Mesendoderm (in vitro differentiated cells): ENCODE results near the gene TIMM17B.
A peak's percentile ranks its signal among the peaks of the same experiment; 100 is the strongest.

Experiments
- DNase-seq: peaks from one replicate; pipeline ENCODE4 v3.0.0; 2013
- H2AK5ac ChIP-seq: 2 replicates; pipeline ENCODE4 v1.6.1; 2013; ENCODE audit warnings: low read length, inconsistent platforms
- H2BK120ac ChIP-seq: 2 replicates; pipeline ENCODE4 v1.6.1; 2013; ENCODE audit warnings: low read depth, mild to moderate bottlenecking, low read length, moderate library complexity, mixed read lengths
- H2BK15ac ChIP-seq: replicated peaks from 2 replicates; pipeline ENCODE4 v1.6.1; 2013; ENCODE audit warnings: low read depth, mild to moderate bottlenecking, moderate library complexity
- H2BK5ac ChIP-seq: 2 replicates; pipeline ENCODE4 v1.6.1; 2013; ENCODE audit warnings: low read length, inconsistent platforms
- H3K18ac ChIP-seq: 2 replicates; pipeline ENCODE4 v1.6.1; 2013; ENCODE audit warnings: mild to moderate bottlenecking, low read length, mixed read lengths
- H3K23ac ChIP-seq: one replicate; pipeline ENCODE4 v1.6.1; 2013; ENCODE audit warnings: low read length
- H3K27ac ChIP-seq: 2 replicates; pipeline ENCODE4 v1.5.1; 2013; ENCODE audit warnings: low read depth, mild to moderate bottlenecking, inconsistent platforms, low read length, moderate library complexity
- H3K27me3 ChIP-seq: 2 replicates; pipeline ENCODE4 v1.6.1; 2013; ENCODE audit warnings: low read length, control low read depth, mild to moderate bottlenecking, inconsistent platforms; ENCODE audit not compliant: insufficient read depth, poor library complexity
- H3K36me3 ChIP-seq: 2 replicates; pipeline ENCODE4 v1.6.1; 2013; ENCODE audit warnings: low read length, inconsistent platforms; ENCODE audit not compliant: control insufficient read depth, insufficient read depth
- H3K4ac ChIP-seq: one replicate; pipeline ENCODE4 v1.6.1; 2013; ENCODE audit warnings: low read depth, mild to moderate bottlenecking, low read length, moderate library complexity
- H3K4me1 ChIP-seq: 2 replicates; pipeline ENCODE4 v1.6.1; 2013; ENCODE audit warnings: low read depth, low read length, inconsistent platforms; ENCODE audit not compliant: control insufficient read depth
- H3K4me2 ChIP-seq: 2 replicates; pipeline ENCODE4 v1.6.1; 2013; ENCODE audit warnings: low read length
- H3K4me3 ChIP-seq: 2 replicates; pipeline ENCODE4 v1.5.1; 2013; ENCODE audit warnings: mild to moderate bottlenecking, low read length
- H3K56ac ChIP-seq: one replicate; pipeline ENCODE4 v1.6.1; 2013; ENCODE audit warnings: low read length
- H3K79me1 ChIP-seq: 2 replicates; pipeline ENCODE4 v1.6.1; 2013; ENCODE audit warnings: low read length, inconsistent platforms
- H3K79me2 ChIP-seq: 2 replicates; pipeline ENCODE4 v1.6.1; 2013; ENCODE audit warnings: mild to moderate bottlenecking, low read length; ENCODE audit not compliant: control insufficient read depth, insufficient read depth
- H3K9ac ChIP-seq: 2 replicates; pipeline ENCODE4 v1.6.1; 2013; ENCODE audit warnings: low read length, inconsistent platforms
- H4K5ac ChIP-seq: one replicate; pipeline ENCODE4 v1.6.1; 2013; ENCODE audit warnings: low read length
- H4K8ac ChIP-seq: one replicate; pipeline ENCODE4 v1.6.1; 2013; ENCODE audit warnings: low read depth, mild to moderate bottlenecking, control low read depth, low read length, moderate library complexity
- WGBS: extraction: QIAGEN DNeasy Blood & Tissue Kit; methylation state at CpG from one replicate; pipeline ENCODE4 v1.1.7; 2013; ENCODE audit warnings: low lambda C conversion rate, missing lambda C conversion rate; ENCODE audit not compliant: insufficient coverage; ENCODE audit errors: extremely low coverage; 5-methylcytosine and 5-hydroxymethylcytosine counted together

TIMM17B gene

DNA sequence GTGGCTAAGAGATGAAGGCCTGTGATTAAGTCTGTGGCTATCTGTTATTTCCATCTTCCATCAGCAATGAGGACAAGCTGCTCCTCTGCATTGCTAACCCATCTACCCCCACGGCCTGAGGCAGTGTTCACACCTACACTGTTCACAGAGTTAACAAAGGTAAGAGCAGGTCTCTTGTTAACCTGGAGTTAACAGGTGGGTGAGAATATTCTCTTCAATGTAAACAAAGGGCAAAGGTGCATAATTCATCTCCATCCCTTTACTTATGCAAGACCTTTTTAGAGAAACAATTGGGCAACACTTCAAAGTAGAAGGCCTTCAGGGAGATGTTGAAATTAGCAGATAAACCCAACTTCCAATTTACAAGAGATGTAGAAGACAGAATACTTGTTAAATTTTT lies 11.0 kb upstream of the TIMM17B start:
- Histone ChIP-seq H3K79me1 (no peaks in the 10 kb centered on the region), H3K27ac (no peak overlapping the region), H4K5ac (no peak overlapping the region), H2AK5ac (no peak overlapping the region), H3K9ac (no peak overlapping the region), H3K18ac (no peak overlapping the region), H3K4me1 (no peaks in the 10 kb centered on the region), H2BK5ac (no peak overlapping the region), H3K27me3 (no peaks in the 10 kb centered on the region), H2BK15ac (no peak overlapping the region), H3K56ac (no peak overlapping the region), H4K8ac (no peak overlapping the region), H3K23ac (no peak overlapping the region), H3K4ac (no peak overlapping the region), H3K36me3 (no peaks in the 10 kb centered on the region), H3K4me2 (no peak overlapping the region), H3K4me3 (no peak overlapping the region), H2BK120ac (no peak overlapping the region), H3K79me2 (peaks cover 6% of the 10 kb centered on the region)
- WGBS, result no CpG with 5 or more reads among the region's 1 CpG
- DNase-seq, result peak; percentile 75

GRCh38 chrX:48905090-48905790 lies 7.7 kb upstream of the TIMM17B start:
- Histone ChIP-seq H3K36me3 (peaks cover 2% of the 10 kb centered on the region), H3K18ac (no peak overlapping the region), H3K27ac (no peak overlapping the region), H3K23ac (no peak overlapping the region), H3K79me2 (no peaks in the 10 kb centered on the region), H2BK120ac (no peak overlapping the region), H4K8ac (no peak overlapping the region), H3K4me2 (no peak overlapping the region), H3K4me1 (no peaks in the 10 kb centered on the region), H3K79me1 (no peaks in the 10 kb centered on the region), H3K56ac (no peak overlapping the region), H3K4me3 (no peak overlapping the region), H3K4ac (no peak overlapping the region), H3K9ac (no peak overlapping the region), H2AK5ac (no peak overlapping the region), H2BK5ac (no peak overlapping the region), H3K27me3 (no peaks in the 10 kb centered on the region), H2BK15ac (no peak overlapping the region), H4K5ac (no peak overlapping the region)
- no peak for DNase-seq
- no CpG with 5 or more reads among the region's 20 CpGs for WGBS

DNA sequence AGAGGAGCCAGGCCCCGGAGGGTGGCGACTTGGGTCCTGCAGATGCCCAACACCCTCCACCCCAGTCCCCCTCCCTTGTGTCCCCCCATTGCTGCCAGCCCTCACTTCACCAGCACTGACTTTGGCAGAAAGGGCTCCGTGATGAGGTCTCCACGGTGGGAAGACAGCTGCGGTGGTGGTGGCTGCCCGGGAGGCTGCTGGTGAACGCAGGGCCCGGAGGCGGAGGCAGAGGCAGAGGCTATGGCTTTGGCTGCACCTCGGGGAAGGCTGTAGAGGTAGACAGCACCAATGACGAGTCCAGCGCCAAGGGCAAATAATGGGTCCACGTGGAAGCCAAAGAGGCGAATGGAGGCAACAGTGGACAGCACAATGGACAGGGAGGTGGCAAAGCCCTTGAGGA lies 7.1 kb upstream of the TIMM17B start:
- H3K79me2 ChIP-seq, result peaks cover under 1% of the 10 kb centered on the region
- no peak overlapping the region for H3K27ac ChIP-seq
- no peak overlapping the region for H2AK5ac ChIP-seq
- H4K8ac ChIP-seq, result no peak overlapping the region
- no peaks in the 10 kb centered on the region for H3K27me3 ChIP-seq
- peaks cover 2% of the 10 kb centered on the region for H3K36me3 ChIP-seq
- H4K5ac ChIP-seq, result no peak overlapping the region
- H2BK120ac ChIP-seq, result no peak overlapping the region
- H3K23ac ChIP-seq, result no peak overlapping the region
- no peak overlapping the region for H3K56ac ChIP-seq
- no peaks in the 10 kb centered on the region for H3K4me1 ChIP-seq
- no peak overlapping the region for H3K9ac ChIP-seq
- WGBS, result no CpG with 5 or more reads among the region's 14 CpGs
- no peak overlapping the region for H3K4ac ChIP-seq
- H3K4me2 ChIP-seq, result no peak overlapping the region
- no peaks in the 10 kb centered on the region for H3K79me1 ChIP-seq
- H2BK15ac ChIP-seq, result no peak overlapping the region
- no peak overlapping the region for H3K4me3 ChIP-seq
- no peak overlapping the region for H2BK5ac ChIP-seq
- DNase-seq, result no peak
- H3K18ac ChIP-seq, result no peak overlapping the region

DNA sequence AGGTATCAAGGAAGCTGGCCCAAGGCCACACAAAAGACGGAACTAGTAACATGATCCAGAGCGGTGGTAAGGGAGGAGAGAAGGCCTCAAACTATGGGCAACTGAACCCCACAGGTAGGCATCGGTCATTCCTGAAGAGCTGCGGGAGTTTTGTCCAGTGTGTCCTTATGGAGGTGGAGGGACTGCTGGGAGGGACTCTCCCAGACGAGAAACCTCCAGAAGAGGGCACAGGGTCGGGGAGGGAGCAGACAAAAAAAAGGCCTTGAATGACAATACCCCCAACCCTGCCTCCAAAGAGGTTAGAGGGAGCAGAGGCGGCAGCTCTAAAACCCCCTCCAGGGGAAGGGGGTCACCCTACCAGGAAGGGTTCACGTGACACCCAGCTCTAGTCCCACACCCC lies 6.6 kb upstream of the TIMM17B start:
- Histone ChIP-seq H3K79me1 (no peaks in the 10 kb centered on the region), H2BK5ac (no peak overlapping the region), H3K9ac (no peak overlapping the region), H3K4me3 (no peak overlapping the region), H4K8ac (no peak overlapping the region), H2BK120ac (no peak overlapping the region), H3K4me1 (no peaks in the 10 kb centered on the region), H3K27ac (no peak overlapping the region), H3K56ac (no peak overlapping the region), H3K4me2 (no peak overlapping the region), H3K23ac (no peak overlapping the region), H3K4ac (no peak overlapping the region), H3K36me3 (peaks cover 2% of the 10 kb centered on the region), H3K79me2 (peaks cover 3% of the 10 kb centered on the region), H3K18ac (no peak overlapping the region), H3K27me3 (no peaks in the 10 kb centered on the region), H2AK5ac (no peak overlapping the region), H4K5ac (no peak overlapping the region), H2BK15ac (no peak overlapping the region)
- no peak for DNase-seq
- no CpG with 5 or more reads among the region's 8 CpGs for WGBS

DNA sequence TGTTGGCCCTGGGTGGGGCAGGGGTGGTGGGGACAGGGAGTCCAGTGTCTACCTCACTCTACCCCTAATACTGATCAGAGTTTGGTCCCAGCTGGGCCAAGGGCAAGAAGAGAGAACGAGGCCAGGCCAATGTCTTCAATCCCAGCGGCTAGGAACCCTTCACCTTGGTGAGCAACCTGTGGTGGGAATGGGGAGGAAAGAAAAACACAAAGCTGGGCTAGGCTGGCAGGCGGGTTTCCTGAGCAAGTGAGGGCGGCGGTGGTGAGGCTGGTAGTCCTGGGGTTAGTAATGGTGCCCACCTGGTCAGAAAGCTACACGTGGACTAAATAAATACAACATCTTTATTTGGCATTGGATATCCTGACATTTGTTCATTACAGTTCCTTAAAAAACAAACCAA lies 5.7 kb upstream of the TIMM17B start:
- Histone ChIP-seq H2AK5ac (no peak overlapping the region), H3K36me3 (peaks cover 2% of the 10 kb centered on the region), H3K56ac (no peak overlapping the region), H3K79me1 (no peaks in the 10 kb centered on the region), H3K27me3 (no peaks in the 10 kb centered on the region), H3K4me2 (no peak overlapping the region), H3K4me3 (no peak overlapping the region), H2BK120ac (no peak overlapping the region), H3K27ac (no peak overlapping the region), H3K4ac (no peak overlapping the region), H3K79me2 (peaks cover 6% of the 10 kb centered on the region), H2BK15ac (no peak overlapping the region), H3K9ac (no peak overlapping the region), H2BK5ac (no peak overlapping the region), H3K4me1 (no peaks in the 10 kb centered on the region), H4K8ac (no peak overlapping the region), H4K5ac (no peak overlapping the region), H3K23ac (no peak overlapping the region), H3K18ac (no peak overlapping the region)
- no peak for DNase-seq
- no CpG with 5 or more reads among the region's 6 CpGs for WGBS

DNA sequence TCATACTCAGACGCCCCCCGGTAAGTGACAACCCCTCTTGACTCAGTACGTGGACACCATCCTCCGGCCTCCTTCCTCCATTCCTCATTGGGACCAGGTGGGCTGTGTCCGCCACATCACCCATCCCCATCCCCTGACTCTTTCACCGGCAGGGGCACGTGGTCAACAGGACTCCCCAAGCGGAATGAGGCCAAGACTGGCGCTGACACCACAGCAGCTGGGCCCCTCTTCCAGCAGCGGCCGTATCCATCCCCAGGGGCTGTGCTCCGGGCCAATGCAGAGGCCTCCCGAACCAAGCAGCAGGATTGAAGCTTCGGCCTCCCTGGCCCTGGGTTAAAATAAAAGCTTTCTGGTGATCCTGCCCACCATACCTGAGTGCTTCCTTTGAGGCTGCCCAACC lies 5.2 kb upstream of the TIMM17B start:
- Histone ChIP-seq H3K27ac (no peak overlapping the region), H4K5ac (no peak overlapping the region), H3K79me2 (peaks cover 6% of the 10 kb centered on the region), H4K8ac (no peak overlapping the region), H2BK15ac (no peak overlapping the region), H2BK5ac (no peak overlapping the region), H3K18ac (no peak overlapping the region), H3K4me3 (no peak overlapping the region), H2BK120ac (no peak overlapping the region), H3K56ac (no peak overlapping the region), H3K4me1 (no peaks in the 10 kb centered on the region), H3K23ac (no peak overlapping the region), H3K27me3 (no peaks in the 10 kb centered on the region), H3K4ac (no peak overlapping the region), H3K4me2 (no peak overlapping the region), H3K36me3 (peaks cover 2% of the 10 kb centered on the region), H3K9ac (no peak overlapping the region), H2AK5ac (no peak overlapping the region), H3K79me1 (no peaks in the 10 kb centered on the region)
- no CpG with 5 or more reads among the region's 14 CpGs for WGBS
- no peak for DNase-seq
